ENCODE data around the gene TSPAN33. TPM values are rescaled to one million over a fixed set of nuclear protein-coding genes. Genes with fewer than 3 reads are reported as not detected.

The TSPAN33 gene
- total RNA-seq, 4 donors from 2014 or later = 1.9 to 15.5 (median 9.9) TPM

DNA sequence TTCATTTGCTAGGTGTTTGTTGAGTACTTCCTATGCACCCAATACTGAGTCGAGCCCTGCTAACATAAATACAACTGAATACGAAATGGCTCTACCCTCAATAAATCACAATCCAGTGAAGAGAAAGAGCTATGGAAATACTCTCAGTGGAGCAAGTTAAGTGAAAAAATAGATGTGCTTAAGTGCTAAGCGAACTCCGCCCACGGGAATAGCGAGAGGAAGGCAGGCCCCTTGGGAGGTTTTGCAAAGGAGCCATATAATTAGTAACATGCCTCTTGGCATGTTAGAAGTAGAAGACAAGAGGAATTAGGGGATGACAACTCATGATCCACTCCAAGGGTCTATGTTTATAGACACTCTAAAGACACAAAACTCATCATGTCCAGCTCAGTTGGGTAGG is 42.8 kb upstream of the TSPAN33 start:
- H3K4me3 ChIP-seq = no peak overlapping the region
- ATAC-seq = no peak
- H3K36me3 ChIP-seq = no peaks in the 10 kb centered on the region
- no peaks in the 10 kb centered on the region for H3K4me1 ChIP-seq
- TF ChIP-seq POLR2A (IDR thresholded peaks at IDR 0.05) (no peak), POLR2AphosphoS5 (IDR thresholded peaks at IDR 0.05) (no peak), EP300 (IDR thresholded peaks at IDR 0.05) (no peak)
- TF ChIP-seq, protein P1, sequence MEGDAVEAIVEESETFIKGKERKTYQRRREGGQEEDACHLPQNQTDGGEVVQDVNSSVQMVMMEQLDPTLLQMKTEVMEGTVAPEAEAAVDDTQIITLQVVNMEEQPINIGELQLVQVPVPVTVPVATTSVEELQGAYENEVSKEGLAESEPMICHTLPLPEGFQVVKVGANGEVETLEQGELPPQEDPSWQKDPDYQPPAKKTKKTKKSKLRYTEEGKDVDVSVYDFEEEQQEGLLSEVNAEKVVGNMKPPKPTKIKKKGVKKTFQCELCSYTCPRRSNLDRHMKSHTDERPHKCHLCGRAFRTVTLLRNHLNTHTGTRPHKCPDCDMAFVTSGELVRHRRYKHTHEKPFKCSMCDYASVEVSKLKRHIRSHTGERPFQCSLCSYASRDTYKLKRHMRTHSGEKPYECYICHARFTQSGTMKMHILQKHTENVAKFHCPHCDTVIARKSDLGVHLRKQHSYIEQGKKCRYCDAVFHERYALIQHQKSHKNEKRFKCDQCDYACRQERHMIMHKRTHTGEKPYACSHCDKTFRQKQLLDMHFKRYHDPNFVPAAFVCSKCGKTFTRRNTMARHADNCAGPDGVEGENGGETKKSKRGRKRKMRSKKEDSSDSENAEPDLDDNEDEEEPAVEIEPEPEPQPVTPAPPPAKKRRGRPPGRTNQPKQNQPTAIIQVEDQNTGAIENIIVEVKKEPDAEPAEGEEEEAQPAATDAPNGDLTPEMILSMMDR (IDR thresholded peaks at IDR 0.05) = no peak
- H3K9me3 ChIP-seq = no peaks in the 10 kb centered on the region
- H3K27ac ChIP-seq = no peak overlapping the region
- no peaks in the 10 kb centered on the region for H3K27me3 ChIP-seq
- WGBS, 2 donors (ENCODE audit: low coverage in 1 of 2) = 73 to 79% methylated on average over 6 of the region's 6 CpGs

DNA sequence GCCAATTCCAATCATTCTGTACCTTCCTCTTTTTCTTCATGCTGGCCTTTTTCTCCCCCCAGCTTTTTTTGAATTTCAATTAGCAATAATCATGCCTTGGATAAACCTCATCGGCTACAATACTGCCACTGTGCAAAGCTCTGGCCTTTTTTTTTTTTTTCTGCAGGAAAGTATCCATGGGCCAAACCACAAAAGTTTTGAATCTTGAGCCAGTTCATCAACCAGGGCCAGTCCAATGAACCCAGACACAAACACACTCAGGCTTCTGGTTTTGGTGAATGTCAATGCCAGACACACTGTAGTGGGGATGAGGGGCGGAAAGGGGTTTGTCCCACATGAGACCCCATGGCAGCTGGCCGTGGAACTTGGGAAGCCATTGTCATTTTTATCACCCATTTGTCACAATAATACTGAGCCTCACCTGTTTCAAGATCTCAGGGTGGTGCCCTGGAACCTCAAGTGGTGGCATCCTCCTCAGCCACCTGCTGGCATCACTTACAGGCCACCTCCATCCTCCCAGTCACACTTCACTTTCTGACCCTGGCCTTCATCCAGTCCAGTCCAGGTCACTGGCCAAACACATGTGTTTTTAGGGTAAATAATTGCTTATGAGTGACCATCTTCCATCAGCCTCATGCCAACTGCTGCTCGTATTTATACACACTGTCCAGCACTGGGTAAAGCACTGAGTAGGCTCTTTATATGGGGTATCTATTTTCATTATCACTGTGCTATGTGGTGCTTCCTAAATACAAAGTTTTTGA is 40.8 kb upstream of the TSPAN33 start:
- no peaks in the 10 kb centered on the region for H3K4me1 ChIP-seq
- H3K4me3 ChIP-seq = no peak overlapping the region
- WGBS, 2 donors (ENCODE audit: low coverage in 1 of 2) = 90 to 94% methylated on average over 2 to 3 of the region's 4 CpGs
- H3K27me3 ChIP-seq = no peaks in the 10 kb centered on the region
- H3K9me3 ChIP-seq = no peaks in the 10 kb centered on the region
- no peak for TF ChIP-seq POLR2A (IDR thresholded peaks at IDR 0.05)
- no peak for TF ChIP-seq POLR2AphosphoS5 (IDR thresholded peaks at IDR 0.05)
- no peak for TF ChIP-seq EP300 (IDR thresholded peaks at IDR 0.05)
- TF ChIP-seq, protein P1 (IDR thresholded peaks at IDR 0.05) = no peak
- no peaks in the 10 kb centered on the region for H3K36me3 ChIP-seq
- no peak for ATAC-seq
- H3K27ac ChIP-seq = no peak overlapping the region

DNA sequence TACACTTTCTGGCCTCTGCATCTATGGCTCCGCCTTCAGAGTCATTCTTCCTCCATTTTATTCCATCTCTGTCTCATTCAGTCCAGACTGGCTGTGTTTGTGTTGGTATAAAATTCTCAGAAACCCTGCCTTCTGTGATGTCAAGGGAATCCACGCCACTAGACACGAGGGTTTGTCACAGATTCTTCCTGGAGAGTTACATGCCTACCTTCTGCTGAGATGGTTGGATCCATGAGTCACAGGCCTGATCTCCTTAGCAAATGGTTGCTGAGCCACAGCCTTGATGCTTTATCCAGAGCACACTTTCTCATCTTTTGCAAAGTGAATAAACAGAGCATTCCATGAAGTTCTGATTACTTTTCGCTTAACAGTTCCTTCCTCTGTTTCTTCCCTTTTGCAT is 35.9 kb upstream of the TSPAN33 start:
- Histone ChIP-seq H3K9me3 (no peaks in the 10 kb centered on the region), H3K27ac (no peak overlapping the region), H3K4me3 (no peak overlapping the region), H3K27me3 (no peaks in the 10 kb centered on the region), H3K4me1 (no peaks in the 10 kb centered on the region), H3K36me3 (no peaks in the 10 kb centered on the region)
- 78 to 96% methylated on average over 3 to 4 of the region's 4 CpGs for WGBS, 2 donors (ENCODE audit: low coverage in 1 of 2)
- ATAC-seq = no peak
- TF ChIP-seq, protein P1 (IDR thresholded peaks at IDR 0.05) = no peak
- TF ChIP-seq POLR2AphosphoS5 (IDR thresholded peaks at IDR 0.05) = no peak

DNA sequence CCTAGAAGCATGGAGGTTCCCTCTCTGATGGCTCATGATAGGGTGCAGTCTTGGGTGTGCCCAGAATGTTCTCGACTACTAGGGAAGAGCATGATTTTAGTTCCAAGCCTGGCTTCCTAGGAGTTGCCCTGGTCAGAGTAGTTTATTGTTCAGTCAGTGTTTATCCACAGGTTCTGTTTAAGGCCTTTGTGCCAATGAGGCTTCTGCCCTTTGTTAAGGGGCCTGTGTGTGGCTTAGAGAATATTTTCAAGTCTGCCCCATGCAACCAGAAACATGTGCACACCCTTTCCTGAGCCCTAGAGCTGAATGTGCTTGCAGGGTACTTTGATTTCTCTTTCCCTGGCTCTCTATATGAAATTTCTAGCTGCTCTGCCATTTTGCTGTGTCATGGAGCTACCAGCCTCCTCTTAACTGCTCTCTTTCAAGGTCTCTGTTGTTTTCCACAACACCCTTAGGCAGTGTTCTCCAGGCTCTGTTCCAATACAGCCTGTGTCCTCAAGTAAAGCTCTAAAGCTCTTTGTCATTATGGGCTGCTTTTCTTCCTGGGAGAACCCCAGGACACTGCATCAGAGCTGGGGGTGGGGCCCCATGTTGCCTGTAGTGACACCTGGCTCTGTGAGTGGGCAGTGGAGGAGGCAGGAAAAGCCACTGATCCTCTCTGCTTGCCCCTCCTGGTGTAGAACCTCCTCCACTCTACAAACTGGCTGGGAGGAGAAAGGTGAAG is 34.1 kb upstream of the TSPAN33 start:
- Histone ChIP-seq H3K9me3 (peaks cover 0 to 6% (median 0%) of the 10 kb centered on the region in 3 donors), H3K36me3 (no peaks in the 10 kb centered on the region), H3K4me1 (no peaks in the 10 kb centered on the region), H3K27me3 (no peaks in the 10 kb centered on the region), H3K4me3 (no peak overlapping the region), H3K27ac (no peak overlapping the region)
- 100% methylated on average over 1 of the region's 1 CpG; no CpG with 5 or more reads in 1 of the 2 donors for WGBS, 2 donors (ENCODE audit: low coverage in 1 of 2)
- TF ChIP-seq, protein P1 (IDR thresholded peaks at IDR 0.05) = no peak
- no peak for TF ChIP-seq POLR2AphosphoS5 (IDR thresholded peaks at IDR 0.05)
- no peak for TF ChIP-seq POLR2A (IDR thresholded peaks at IDR 0.05)
- TF ChIP-seq EP300 (IDR thresholded peaks at IDR 0.05) = no peak
- ATAC-seq = no peak

DNA sequence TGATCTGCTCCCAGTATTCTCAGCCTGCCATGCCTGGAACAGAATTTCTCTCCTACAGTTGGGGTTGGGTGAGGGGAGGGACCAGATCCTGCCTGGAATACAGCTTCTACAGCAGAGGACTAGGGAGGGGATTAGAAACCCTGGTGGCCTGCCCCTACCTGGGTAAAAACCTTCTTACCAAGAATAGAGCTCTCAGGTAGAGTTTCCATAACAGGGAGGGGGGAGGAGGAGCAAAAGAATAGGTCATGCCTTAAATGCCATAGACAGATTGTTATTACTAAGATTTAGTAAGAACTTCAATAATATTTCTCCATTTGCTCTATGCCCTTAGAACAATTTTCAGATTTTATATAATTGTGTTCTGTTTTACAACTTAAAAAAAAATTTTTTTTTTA is 33.5 kb upstream of the TSPAN33 start:
- TF ChIP-seq, protein P1 (IDR thresholded peaks at IDR 0.05) = no peak
- no peak for TF ChIP-seq EP300 (IDR thresholded peaks at IDR 0.05)
- TF ChIP-seq POLR2A (IDR thresholded peaks at IDR 0.05) = no peak
- no peak for TF ChIP-seq POLR2AphosphoS5 (IDR thresholded peaks at IDR 0.05)

More for the DNA sequence above, 33.5 kb upstream of the TSPAN33 start:
- Histone ChIP-seq H3K36me3 (no peaks in the 10 kb centered on the region), H3K4me3 (no peak overlapping the region), H3K9me3 (peaks cover 0 to 9% (median 0%) of the 10 kb centered on the region in 3 donors), H3K27me3 (no peaks in the 10 kb centered on the region), H3K27ac (no peak overlapping the region), H3K4me1 (no peaks in the 10 kb centered on the region)
- ATAC-seq = no peak
